Right lobe of liver (tissue), 4 donors: ENCODE results near the gene VKORC1L1.

Experiments used
- CTCF ChIP-seq, 4 donors: fragments of 200-600 bp in 3 of 4; fragments of 450-650 bp in 1 of 4; IDR thresholded peaks; one replicate each; pipeline versions ENCODE4 v1.5.1 to v1.8.0; 2016 to 2022; ENCODE audit warnings: antibody characterized with exemption in 4 of 4, mild to moderate bottlenecking in 2 of 4
- POLR2A ChIP-seq: fragments of 450-650 bp; IDR thresholded peaks from one replicate; pipeline ENCODE4 v1.6.1; 2017; ENCODE audit warnings: antibody characterized with exemption, mild to moderate bottlenecking
- donor health status: DM: no; HTN: no; CAD: no.
- donor health status: DM: no; HTN: no; CAD: no.
- donor health status: DM: no; HTN: yes; CAD: no.

GRCh38 chr7:65979583-65980477, 107.0 kb downstream of the VKORC1L1 start:
- TF ChIP-seq CTCF (IDR thresholded peaks at IDR 0.05) (no peak), POLR2A (no peak)
